K562 (cell line): Measurements from ENCODE around the gene TMEM53. TPM values are rescaled to one million over a fixed set of nuclear protein-coding genes. Genes with fewer than 3 reads are reported as not detected.
A peak's percentile ranks its signal among the peaks of the same experiment; 100 is the strongest.

Experiments used
- ATAC-seq: fragments of 200-7000 bp; cut with Tn5 transposase; 3 replicates; pipeline ENCODE4 v1.9.1; 2020; ENCODE audit warnings: moderate library complexity
- BruUV-seq: library from RNA; stranded (reverse); fragments of 400-500 nt; replicated peaks from 2 replicates; lab custom pipeline; 2021; lab: Mats Ljungman, UMichigan
- CTCF ChIA-PET: fragments of 300-600 bp; formaldehyde crosslinking; extraction: SDS; loops from one replicate; lab custom pipeline; 2021; ENCODE audit warnings: low intra/inter-chr PET ratio; lab: Yijun Ruan, JAX
- POLR2A ChIA-PET: fragments of 300-600, 350-650 bp; sonication (Branson Sonifier 250); formaldehyde crosslinking; extraction: SDS; loops from one replicate; lab custom pipeline; 2021; ENCODE audit warnings: antibody characterized with exemption, inconsistent platforms; lab: Yijun Ruan, JAX
- DNase-seq, 4 experiments: peaks; one replicate each; pipeline versions ENCODE4 v3.0.0 to v3.0.0-alpha.2; 2011 to 2018; ENCODE audit warnings: low spot score in 3 of 4, mixed read lengths in 3 of 4; ENCODE audit errors: extremely low read depth in 1 of 4
- FAIRE-seq: peaks from 2 replicates; lab custom pipeline; 2011; peaks lifted over from hg19 to GRCh38; lab: Jason Lieb, UNC
- H2AFZ ChIP-seq: 2 replicates; pipeline ENCODE4 v1.6.0; 2011; ENCODE audit warnings: low read depth, low read length, control low read depth, inconsistent platforms
- H3K27ac ChIP-seq: fragments of 200-600 bp; 3 replicates; pipeline ENCODE4 v1.8.0; 2011; ENCODE audit warnings: low read depth, mild to moderate bottlenecking, control low read depth, inconsistent platforms, low read length, moderate library complexity, mixed read lengths; ENCODE audit errors: extremely low read depth
- H3K27me3 ChIP-seq, 2 experiments: fragments of 300-600 bp in 1 of 2; 2 replicates in 1 of 2; 3 replicates in 1 of 2; pipeline versions ENCODE4 v1.6.0 to v1.8.0; 2011; ENCODE audit warnings: inconsistent platforms in 2 of 2, low read length in 2 of 2, mild to moderate bottlenecking in 1 of 2, mixed read lengths in 1 of 2, moderate library complexity in 1 of 2; ENCODE audit not compliant: control insufficient read depth in 2 of 2, insufficient read depth in 2 of 2
- H3K36me3 ChIP-seq: fragments of 300-600 bp; 3 replicates; pipeline ENCODE4 v1.8.0; 2011; ENCODE audit warnings: mild to moderate bottlenecking, low read length, inconsistent platforms; ENCODE audit not compliant: control insufficient read depth, insufficient read depth
- H3K4me1 ChIP-seq, 2 experiments: fragments of 200-600 bp in 1 of 2; replicated peaks in 1 of 2; 2 replicates in 1 of 2; 3 replicates in 1 of 2; pipeline versions ENCODE4 v1.5.1 to v1.8.0; 2011; ENCODE audit warnings: inconsistent platforms in 2 of 2, low read length in 2 of 2, mild to moderate bottlenecking in 1 of 2, mixed read lengths in 1 of 2, moderate library complexity in 1 of 2; ENCODE audit not compliant: control insufficient read depth in 2 of 2, insufficient read depth in 2 of 2
- H3K4me2 ChIP-seq: 2 replicates; pipeline ENCODE4 v1.6.1; 2011; ENCODE audit warnings: low read length, control low read depth, inconsistent platforms, mixed read lengths; ENCODE audit not compliant: insufficient read depth
- H3K4me3 ChIP-seq: fragments of 200-600 bp; sonication (generic), shearing (Covaris generic); 2 replicates; pipeline ENCODE4 v1.5.1; 2016; ENCODE audit warnings: control low read depth, inconsistent platforms
- H3K79me2 ChIP-seq: fragments of 200-600 bp; 3 replicates; pipeline ENCODE4 v1.8.0; 2011; ENCODE audit warnings: low read length, inconsistent platforms; ENCODE audit not compliant: control insufficient read depth, insufficient read depth
- H3K9ac ChIP-seq, 2 experiments: 2 replicates each; pipeline versions ENCODE4 v1.6.0 to v1.6.1; 2011; ENCODE audit warnings: low read depth in 2 of 2, low read length in 2 of 2, control low read depth in 1 of 2, inconsistent platforms in 1 of 2, mild to moderate bottlenecking in 1 of 2, mixed read lengths in 1 of 2; ENCODE audit not compliant: insufficient read depth in 1 of 2
- H3K9me1 ChIP-seq: one replicate; pipeline ENCODE4 v1.6.0; 2011; ENCODE audit warnings: inconsistent platforms, mild to moderate bottlenecking, low read length, moderate library complexity; ENCODE audit not compliant: control insufficient read depth, insufficient read depth
- H3K9me3 ChIP-seq: replicated peaks from 2 replicates; pipeline ENCODE4 v1.5.1; 2011; ENCODE audit warnings: low read depth, low read length, inconsistent platforms; ENCODE audit not compliant: control insufficient read depth, insufficient read depth
- H4K20me1 ChIP-seq: replicated peaks from 2 replicates; pipeline ENCODE4 v1.6.1; 2011; ENCODE audit warnings: low read length, inconsistent platforms, mixed read lengths; ENCODE audit not compliant: control insufficient read depth, insufficient read depth
- CAMTA2 ChIP-seq: fragments of 250-450 bp; sonication (Bioruptor Pico); conservative IDR thresholded peaks from 2 replicates; pipeline ENCODE4 v1.5.1; 2022
- DIDO1 ChIP-seq: fragments of 450-650 bp; IDR thresholded peaks from 2 replicates; pipeline ENCODE4 v1.6.1; 2016; ENCODE audit warnings: low read depth, missing biosample characterization, missing genetic modification characterization
- HDAC6 ChIP-seq: IDR thresholded peaks from 2 replicates; pipeline ENCODE4 v1.6.1; 2012; ENCODE audit warnings: low read depth, mild to moderate bottlenecking, control low read depth, inconsistent platforms, low read length, moderate library complexity
- HMG20B ChIP-seq: fragments of 250-450 bp; sonication (Bioruptor Pico); IDR thresholded peaks from 2 replicates; pipeline ENCODE4 v1.5.0; 2021; ENCODE audit warnings: mild to moderate bottlenecking
- IRF1 ChIP-seq: sonication (generic); formaldehyde crosslinking; IDR thresholded peaks from 2 replicates; pipeline ENCODE4 v1.8.0; 2022; ENCODE audit warnings: missing genetic modification reagents, mild to moderate bottlenecking, borderline replicate concordance
- KLF10 ChIP-seq: fragments of 250-450 bp; sonication (Bioruptor Pico); IDR thresholded peaks from 2 replicates; pipeline ENCODE4 v1.6.1; 2021; ENCODE audit warnings: matching md5 sums
- PML ChIP-seq: IDR thresholded peaks from 2 replicates; pipeline ENCODE4 v1.6.1; 2012; ENCODE audit warnings: low read length, inconsistent platforms
- POLR2A ChIP-seq: fragments of 450-650 bp; conservative IDR thresholded peaks from 2 replicates; pipeline ENCODE4 v1.6.1; 2016
- PRPF4 ChIP-seq: fragments of 200-400 bp; formaldehyde crosslinking; IDR thresholded peaks from one replicate; pipeline ENCODE4 v1.6.1; 2017; ENCODE audit warnings: low read length, low read depth, mild to moderate bottlenecking; ENCODE audit not compliant: insufficient read depth, poor library complexity, severe bottlenecking
- RFX1 ChIP-seq: fragments of 450-650 bp; IDR thresholded peaks from 2 replicates; pipeline ENCODE4 v1.6.1; 2016; ENCODE audit warnings: mild to moderate bottlenecking, moderate library complexity
- SMAD3 ChIP-seq: fragments of 450-650 bp; formaldehyde crosslinking; conservative IDR thresholded peaks from 2 replicates; pipeline ENCODE4 v1.4.0; 2020; ENCODE audit warnings: mild to moderate bottlenecking
- TCF3 ChIP-seq: sonication (generic); formaldehyde crosslinking; IDR thresholded peaks from 2 replicates; pipeline ENCODE4 v1.4.0; 2020; ENCODE audit warnings: mild to moderate bottlenecking, missing genetic modification reagents
- THRAP3 ChIP-seq: fragments of 450-650 bp; IDR thresholded peaks from 2 replicates; pipeline ENCODE4 v1.6.1; 2016; ENCODE audit warnings: mild to moderate bottlenecking, inconsistent platforms, borderline replicate concordance
- ZFP1 ChIP-seq: fragments of 450-650 bp; formaldehyde crosslinking; IDR thresholded peaks from 2 replicates; pipeline ENCODE4 v1.4.0; 2020; ENCODE audit warnings: mild to moderate bottlenecking, mixed read lengths
- ZNF133 ChIP-seq: fragments of 250-450 bp; sonication (Bioruptor Pico); IDR thresholded peaks from 2 replicates; pipeline ENCODE4 v1.4.0; 2020; ENCODE audit warnings: mild to moderate bottlenecking
- WGBS: fragments of 100-300 bp; shearing (Covaris generic); methylation state at CpG from one replicate; pipeline ENCODE4 v1.1.6; 2016; ENCODE audit warnings: low coverage, mixed read lengths; ENCODE audit not compliant: insufficient coverage; ENCODE audit errors: missing lambda C conversion rate; 5-methylcytosine and 5-hydroxymethylcytosine counted together
- in situ Hi-C: fragments of 300-500 bp; cut with MboI; formaldehyde crosslinking; loops from 4 replicates; pipeline ENCODE4 v1.15.0; 2018; ENCODE audit warnings: inconsistent platforms, mixed read lengths
- intact Hi-C: fragments of 100-400 bp; cut with micrococcal nuclease; formaldehyde crosslinking; loops from 2 replicates; pipeline ENCODE4 v1.14.2; 2022
- polyA plus RNA-seq, 8 experiments: library from polyadenylated mRNA; depleted of rRNA in 4 of 8; stranded (reverse) in 5 of 8; unstranded in 3 of 8; fragments of >200 nt; fragmentation: Nextera tagmentation in 2 of 8; fragmentation: Illumina TruSeq in 1 of 8; extraction: Ambion mirVana in 2 of 8; extraction: Trizol in 1 of 8; gene quantifications; 2 replicates each; pipeline versions ENCODE4 v1.2.1 to v1.2.3, GENCODE V29; 2011 to 2014; ENCODE audit warnings: inconsistent platforms in 1 of 8, missing spikeins in 1 of 8
- total RNA-seq, 7 experiments: library from RNA; depleted of rRNA in 6 of 7; stranded (reverse); fragments of >200 nt in 6 of 7; fragmentation: Illumina TruSeq in 2 of 7; extraction: Trizol in 2 of 7; gene quantifications; 2 replicates each; pipeline versions ENCODE4 v1.2.1 to v1.2.3, GENCODE V29; 2011 to 2021; ENCODE audit warnings: low replicate concordance in 1 of 7
- TF ChIP-seq, protein P1 (sequence below): fragments of 250-450 bp; sonication (Bioruptor Pico); IDR thresholded peaks from 2 replicates; pipeline ENCODE4 v1.9.0; 2021; ENCODE audit warnings: mild to moderate bottlenecking, inconsistent platforms
- TF ChIP-seq, protein P2 (sequence below): conservative IDR thresholded peaks from 2 replicates; pipeline ENCODE4 v1.6.1; 2011; ENCODE audit warnings: low read depth, mild to moderate bottlenecking, low read length; ENCODE audit not compliant: control insufficient read depth

The TMEM53 gene
- total and polyA plus RNA-seq, 9 of the 15 experiments (the other 6 are each of a cell fraction or from before 2014, with no cell fraction given) = 0.23 to 3.7 (median 2.0) TPM

- H2AFZ ChIP-seq = no peak overlapping the region
- CTCF ChIA-PET = no interaction called here
- intact Hi-C loops = loop anchor here (10.0 kb wide), 1 partner anchor 169 kb away; the partner anchor contains the start of genes BTBD19, DYNLT4 and PLK3
- FAIRE-seq = no peak
- H3K27ac ChIP-seq = no peak overlapping the region
- WGBS = 96% methylated on average over 9 of the region's 9 CpGs
- no peak for TF ChIP-seq PRPF4
- TF ChIP-seq CAMTA2 (CRISPR knock-in tag) = no peak
- TF ChIP-seq THRAP3 = no peak
- no peak for TF ChIP-seq HDAC6
- TF ChIP-seq POLR2A = no peak
- TF ChIP-seq DIDO1 = no peak
- TF ChIP-seq ZNF133 (CRISPR knock-in tag) = no peak
- TF ChIP-seq PML = no peak
- TF ChIP-seq ZFP1 (CRISPR knock-in tag) = no peak
- TF ChIP-seq, protein P1, sequence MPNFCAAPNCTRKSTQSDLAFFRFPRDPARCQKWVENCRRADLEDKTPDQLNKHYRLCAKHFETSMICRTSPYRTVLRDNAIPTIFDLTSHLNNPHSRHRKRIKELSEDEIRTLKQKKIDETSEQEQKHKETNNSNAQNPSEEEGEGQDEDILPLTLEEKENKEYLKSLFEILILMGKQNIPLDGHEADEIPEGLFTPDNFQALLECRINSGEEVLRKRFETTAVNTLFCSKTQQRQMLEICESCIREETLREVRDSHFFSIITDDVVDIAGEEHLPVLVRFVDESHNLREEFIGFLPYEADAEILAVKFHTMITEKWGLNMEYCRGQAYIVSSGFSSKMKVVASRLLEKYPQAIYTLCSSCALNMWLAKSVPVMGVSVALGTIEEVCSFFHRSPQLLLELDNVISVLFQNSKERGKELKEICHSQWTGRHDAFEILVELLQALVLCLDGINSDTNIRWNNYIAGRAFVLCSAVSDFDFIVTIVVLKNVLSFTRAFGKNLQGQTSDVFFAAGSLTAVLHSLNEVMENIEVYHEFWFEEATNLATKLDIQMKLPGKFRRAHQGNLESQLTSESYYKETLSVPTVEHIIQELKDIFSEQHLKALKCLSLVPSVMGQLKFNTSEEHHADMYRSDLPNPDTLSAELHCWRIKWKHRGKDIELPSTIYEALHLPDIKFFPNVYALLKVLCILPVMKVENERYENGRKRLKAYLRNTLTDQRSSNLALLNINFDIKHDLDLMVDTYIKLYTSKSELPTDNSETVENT (CRISPR knock-in tag) = no peak
- no peak for TF ChIP-seq IRF1 (CRISPR knock-in tag)
- no peak for TF ChIP-seq HMG20B (CRISPR knock-in tag)
- TF ChIP-seq KLF10 (CRISPR knock-in tag) = no peak
- TF ChIP-seq SMAD3 = no peak
- no peak for TF ChIP-seq RFX1
- no peak for TF ChIP-seq TCF3 (CRISPR knock-in tag)
- TF ChIP-seq, protein P2, sequence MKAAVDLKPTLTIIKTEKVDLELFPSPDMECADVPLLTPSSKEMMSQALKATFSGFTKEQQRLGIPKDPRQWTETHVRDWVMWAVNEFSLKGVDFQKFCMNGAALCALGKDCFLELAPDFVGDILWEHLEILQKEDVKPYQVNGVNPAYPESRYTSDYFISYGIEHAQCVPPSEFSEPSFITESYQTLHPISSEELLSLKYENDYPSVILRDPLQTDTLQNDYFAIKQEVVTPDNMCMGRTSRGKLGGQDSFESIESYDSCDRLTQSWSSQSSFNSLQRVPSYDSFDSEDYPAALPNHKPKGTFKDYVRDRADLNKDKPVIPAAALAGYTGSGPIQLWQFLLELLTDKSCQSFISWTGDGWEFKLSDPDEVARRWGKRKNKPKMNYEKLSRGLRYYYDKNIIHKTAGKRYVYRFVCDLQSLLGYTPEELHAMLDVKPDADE = no peak
- TF ChIP-seq, all 486 proteins: peak for 0
- Histone ChIP-seq H3K9me3 (no peaks in the 10 kb centered on the region), H3K79me2 (peaks cover 35% of the 10 kb centered on the region), H3K27me3 (no peaks in the 10 kb centered on the region), H3K4me1 (peaks cover 56 to 63% of the 10 kb centered on the region in 2 experiments; a peak in 4 of 5 replicates), H3K4me2 (no peak overlapping the region), H3K4me3 (no peak overlapping the region), H3K9ac (0 out of 4 replicates have a peak overlapping the region, but pooled peaks of 1 of the 2 experiments have one; percentile 15), H3K9me1 (peaks cover 8% of the 10 kb centered on the region), H3K36me3 (peaks cover 73% of the 10 kb centered on the region), H4K20me1 (peaks cover 4% of the 10 kb centered on the region; the same call in 1 of the 2 replicates)
- DNase-seq = no peak
- in situ Hi-C loops = no loop called here
- POLR2A ChIA-PET = interaction anchor here (0.6 to 21.3 kb wide), 4 partner anchors 10 to 1277 kb away, joined by 3 to 328 read pairs (median 63); no protein-coding TSS in a partner anchor
- no TSS peak for BruUV-seq
- no peak for ATAC-seq
Measured at GRCh38 chr1:44635439-44635838, 38.8 kb downstream of the TMEM53 start.
